SK-N-SH (cell line): ENCODE data around the gene IDH1. TPM values are rescaled to one million over a fixed set of nuclear protein-coding genes. Genes with fewer than 3 reads are reported as not detected.

Experiments
- CTCF ChIA-PET: fragments of 300-600, 350-600 bp; formaldehyde crosslinking; extraction: SDS; loops from one replicate; lab custom pipeline; 2021; lab: Yijun Ruan, JAX
- POLR2A ChIA-PET: fragments of 350-600 bp; sonication (Branson Sonifier 250); formaldehyde crosslinking; extraction: SDS; loops from one replicate; lab custom pipeline; 2020; ENCODE audit warnings: antibody characterized with exemption, inconsistent platforms; lab: Yijun Ruan, JAX
- DNase-seq: peaks from one replicate; pipeline ENCODE4 v3.0.0; 2012
- H2AFZ ChIP-seq: fragments of 200-600 bp; sonication (generic); 2 replicates; pipeline ENCODE4 v1.8.1; 2016; ENCODE audit warnings: antibody characterized with exemption, mild to moderate bottlenecking, low read depth
- H3F3A ChIP-seq: fragments of 200-600 bp; sonication (generic); replicated peaks from 2 replicates; pipeline ENCODE3; 2016; ENCODE audit warnings: antibody characterized with exemption, mild to moderate bottlenecking; ENCODE audit not compliant: insufficient read depth
- H3K27ac ChIP-seq, 2 experiments: fragments of 200-500 bp in 1 of 2; fragments of 200-600 bp in 1 of 2; sonication (Bioruptor generic) in 1 of 2; sonication (generic), shearing (Covaris generic) in 1 of 2; 2 replicates each; pipeline versions ENCODE4 v1.5.1 to v1.6.1; 2014 to 2016; ENCODE audit warnings: low read depth in 2 of 2, inconsistent platforms in 1 of 2, low read length in 1 of 2, mild to moderate bottlenecking in 1 of 2, mixed read lengths in 1 of 2
- H3K27me3 ChIP-seq: fragments of 200-600 bp; sonication (generic), shearing (Covaris generic); 2 replicates; pipeline ENCODE4 v1.6.1; 2016; ENCODE audit warnings: mixed run types; ENCODE audit not compliant: insufficient read depth
- H3K36me3 ChIP-seq, 2 experiments: fragments of 200-500 bp in 1 of 2; fragments of 200-600 bp in 1 of 2; sonication (Bioruptor generic) in 1 of 2; sonication (generic) in 1 of 2; replicated peaks in 1 of 2; 2 replicates each; pipeline versions ENCODE3 to v1.5.1; 2014 to 2016; ENCODE audit warnings: low read length in 1 of 2, mild to moderate bottlenecking in 1 of 2; ENCODE audit not compliant: insufficient read depth in 2 of 2, control insufficient read depth in 1 of 2
- H3K4me1 ChIP-seq, 2 experiments: fragments of 200-500 bp in 1 of 2; fragments of 200-600 bp in 1 of 2; sonication (Bioruptor generic) in 1 of 2; sonication (generic), shearing (Covaris generic) in 1 of 2; 2 replicates each; pipeline versions ENCODE4 v1.5.1 to v1.6.1; 2014 to 2016; ENCODE audit warnings: low read depth in 1 of 2, low read length in 1 of 2, mixed run types in 1 of 2; ENCODE audit not compliant: insufficient read depth in 2 of 2, control insufficient read depth in 1 of 2
- H3K4me2 ChIP-seq: fragments of 200-600 bp; sonication (generic), shearing (Covaris generic); 2 replicates; pipeline ENCODE4 v1.6.1; 2017; ENCODE audit warnings: mixed run types
- H3K4me3 ChIP-seq, 2 experiments: fragments of 200-500 bp in 1 of 2; fragments of 200-600 bp in 1 of 2; sonication (Bioruptor generic) in 1 of 2; sonication (generic), shearing (Covaris generic) in 1 of 2; 2 replicates each; pipeline versions ENCODE4 v1.5.1 to v1.8.1; 2014 to 2016; ENCODE audit warnings: low read depth in 2 of 2, inconsistent platforms in 1 of 2, low read length in 1 of 2, mild to moderate bottlenecking in 1 of 2, mixed read lengths in 1 of 2, moderate library complexity in 1 of 2
- H3K79me2 ChIP-seq: fragments of 200-600 bp; sonication (generic); 2 replicates; pipeline ENCODE4 v1.8.1; 2017; ENCODE audit warnings: mild to moderate bottlenecking; ENCODE audit not compliant: insufficient read depth
- H3K9ac ChIP-seq: fragments of 200-600 bp; sonication (generic); 2 replicates; pipeline ENCODE4 v1.6.1; 2017; ENCODE audit warnings: mixed run types
- H3K9me2 ChIP-seq: fragments of 200-600 bp; sonication (generic); 2 replicates; pipeline ENCODE4 v1.6.1; 2017; ENCODE audit warnings: mixed run types
- H3K9me3 ChIP-seq: fragments of 200-600 bp; sonication (generic); 2 replicates; pipeline ENCODE4 v1.6.1; 2017; ENCODE audit warnings: mixed run types, mild to moderate bottlenecking, moderate library complexity
- H4K20me1 ChIP-seq: fragments of 200-600 bp; sonication (generic); 2 replicates; pipeline ENCODE4 v1.6.1; 2017; ENCODE audit warnings: mild to moderate bottlenecking, mixed run types; ENCODE audit not compliant: insufficient read depth
- CHD2 ChIP-seq: fragments of 150-350 bp; IDR thresholded peaks from 2 replicates; pipeline ENCODE4 v1.6.1; 2018; ENCODE audit warnings: low read length; ENCODE audit not compliant: partially characterized antibody
- CTCF ChIP-seq: fragments of 200-600 bp; sonication (generic); IDR thresholded peaks from 2 replicates; pipeline ENCODE4 v1.6.1; 2017; ENCODE audit warnings: antibody characterized with exemption, mild to moderate bottlenecking, moderate library complexity
- ELF1 ChIP-seq: IDR thresholded peaks from 2 replicates; pipeline ENCODE4 v1.4.0; 2012
- EP300 ChIP-seq, 2 experiments: IDR thresholded peaks; 2 replicates each; pipeline versions ENCODE4 v1.4.0 to v1.6.1; 2012; ENCODE audit warnings: borderline replicate concordance in 1 of 2, low read depth in 1 of 2, low read length in 1 of 2
- FOXJ3 ChIP-seq: sonication (generic); formaldehyde crosslinking; IDR thresholded peaks from 2 replicates; pipeline ENCODE4 v1.5.1; 2020; ENCODE audit warnings: mild to moderate bottlenecking, missing genetic modification reagents
- GABPA ChIP-seq: IDR thresholded peaks from 2 replicates; pipeline ENCODE4 v1.4.0; 2012; ENCODE audit warnings: low read depth, mild to moderate bottlenecking
- MAX ChIP-seq: IDR thresholded peaks from 2 replicates; pipeline ENCODE4 v1.4.0; 2012; ENCODE audit warnings: low read depth
- MXI1 ChIP-seq: IDR thresholded peaks from 2 replicates; pipeline ENCODE4 v1.6.1; 2012; ENCODE audit warnings: mild to moderate bottlenecking, low read depth, low read length, improper control_type of control experiment
- NRF1 ChIP-seq: IDR thresholded peaks from 2 replicates; pipeline ENCODE4 v1.6.1; 2012; ENCODE audit warnings: low read depth, mild to moderate bottlenecking, low read length
- RAD21 ChIP-seq: IDR thresholded peaks from 2 replicates; pipeline ENCODE4 v1.6.1; 2012; ENCODE audit warnings: mild to moderate bottlenecking, low read length
- RCOR1 ChIP-seq: fragments of 150-350 bp; IDR thresholded peaks from 2 replicates; pipeline ENCODE4 v1.6.1; 2017; ENCODE audit warnings: antibody characterized with exemption, low read length
- RFX5 ChIP-seq: IDR thresholded peaks from 2 replicates; pipeline ENCODE4 v1.6.1; 2012; ENCODE audit warnings: mild to moderate bottlenecking, improper control_type of control experiment, low read length
- SIN3A ChIP-seq: IDR thresholded peaks from 2 replicates; pipeline ENCODE4 v1.6.1; 2012; ENCODE audit warnings: low read depth, mild to moderate bottlenecking, low read length, moderate library complexity, borderline replicate concordance
- TAF1 ChIP-seq: IDR thresholded peaks from 2 replicates; pipeline ENCODE4 v1.6.1; 2012; ENCODE audit warnings: low read depth, mild to moderate bottlenecking, low read length, moderate library complexity, borderline replicate concordance
- TCF12 ChIP-seq: IDR thresholded peaks from 2 replicates; pipeline ENCODE4 v1.4.0; 2012
- TEAD4 ChIP-seq: IDR thresholded peaks from 2 replicates; pipeline ENCODE4 v1.4.0; 2012; ENCODE audit warnings: mild to moderate bottlenecking, borderline replicate concordance; ENCODE audit not compliant: insufficient read depth
- USF1 ChIP-seq: IDR thresholded peaks from 2 replicates; pipeline ENCODE4 v1.4.0; 2012; ENCODE audit warnings: low read depth, borderline replicate concordance
- YY1 ChIP-seq: IDR thresholded peaks from 2 replicates; pipeline ENCODE4 v1.4.0; 2012; ENCODE audit warnings: low read depth, mild to moderate bottlenecking
- WGBS: methylation state at CpG from one replicate; pipeline ENCODE4 v1.1.6; 2017; ENCODE audit warnings: low lambda C conversion rate; 5-methylcytosine and 5-hydroxymethylcytosine counted together
- polyA plus RNA-seq, 3 experiments: library from polyadenylated mRNA; depleted of rRNA; stranded (reverse); fragments of >200 nt; gene quantifications; 2 replicates each; pipeline ENCODE4 v1.2.3, GENCODE V29; 2012
- TF ChIP-seq, protein P1 (sequence below): IDR thresholded peaks from 2 replicates; pipeline ENCODE4 v1.4.0; 2012; ENCODE audit warnings: low read depth, borderline replicate concordance

The IDH1 gene
- polyA plus RNA-seq, 1 of the 3 experiments (the other 2 are of a cell fraction) = 43.4 TPM

DNA sequence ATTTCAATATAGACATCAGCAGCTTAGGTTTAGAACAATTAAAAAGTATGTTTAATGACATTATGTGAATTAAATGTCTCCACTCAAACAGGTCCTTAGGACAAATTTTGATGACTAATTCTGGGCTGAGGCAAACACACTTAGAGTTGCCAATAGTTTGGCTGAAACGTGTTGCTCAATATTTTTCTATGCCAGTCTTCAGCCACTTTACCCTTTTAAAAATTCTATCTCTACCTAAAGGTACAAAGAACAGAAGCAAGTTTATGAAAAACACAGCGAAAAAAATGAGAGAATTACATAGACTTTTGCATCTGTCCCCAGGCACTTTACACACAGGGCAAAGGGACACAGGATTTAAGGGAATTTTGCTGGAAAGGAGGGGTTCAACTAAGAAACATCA lies 4.5 kb downstream of the IDH1 start:
- Histone ChIP-seq H3K4me1 (peaks cover 0 to 8% of the 10 kb centered on the region in 2 experiments; a peak in 2 of 4 replicates), H3K4me2 (no peak overlapping the region), H3K36me3 (peaks cover 48 to 69% of the 10 kb centered on the region in 2 experiments), H3K4me3 (no peak overlapping the region), H2AFZ (no peak overlapping the region), H3K27me3 (no peaks in the 10 kb centered on the region), H3K79me2 (peaks cover 10% of the 10 kb centered on the region; the same call in 1 of the 2 replicates), H3K9me2 (no peaks in the 10 kb centered on the region), H3F3A (peaks cover 3% of the 10 kb centered on the region), H3K9me3 (no peaks in the 10 kb centered on the region), H3K27ac (no peak overlapping the region), H4K20me1 (no peaks in the 10 kb centered on the region), H3K9ac (no peak overlapping the region)
- POLR2A ChIA-PET = no interaction called here
- WGBS = 80% methylated on average over 2 of the region's 2 CpGs
- DNase-seq = no peak
- CTCF ChIA-PET = no interaction called here
- TF ChIP-seq YY1 = no peak
- TF ChIP-seq RCOR1 = no peak
- no peak for TF ChIP-seq USF1
- no peak for TF ChIP-seq NRF1
- TF ChIP-seq ELF1 = no peak
- TF ChIP-seq RAD21 = no peak
- TF ChIP-seq MAX = no peak
- TF ChIP-seq FOXJ3 (CRISPR knock-in tag) = no peak
- no peak for TF ChIP-seq TAF1
- TF ChIP-seq TCF12 = no peak
- TF ChIP-seq RFX5 = no peak
- no peak for TF ChIP-seq SIN3A
- TF ChIP-seq CHD2 = no peak
- no peak for TF ChIP-seq CTCF

GRCh38 chr2:208249296-208249695 lies 5.6 kb downstream of the IDH1 start:
- ChIA-PET POLR2A (no interaction called here), CTCF (interaction anchor here (1.3 to 2.0 kb wide), 3 partner anchors 15 to 147 kb away, joined by 3 to 9 read pairs (median 4); no protein-coding TSS in a partner anchor)
- H3K9me3 ChIP-seq = no peaks in the 10 kb centered on the region
- TF ChIP-seq GABPA (no peak), TCF12 (no peak), TEAD4 (no peak), CTCF (no peak), NRF1 (no peak), MXI1 (no peak), ELF1 (no peak), EP300 (IDR thresholded peaks at IDR 0.05; ENCODE audit: borderline replicate concordance in 1 of 2, low read depth in 1 of 2, low read length in 1 of 2) (no peak)
- TF ChIP-seq, protein P1, sequence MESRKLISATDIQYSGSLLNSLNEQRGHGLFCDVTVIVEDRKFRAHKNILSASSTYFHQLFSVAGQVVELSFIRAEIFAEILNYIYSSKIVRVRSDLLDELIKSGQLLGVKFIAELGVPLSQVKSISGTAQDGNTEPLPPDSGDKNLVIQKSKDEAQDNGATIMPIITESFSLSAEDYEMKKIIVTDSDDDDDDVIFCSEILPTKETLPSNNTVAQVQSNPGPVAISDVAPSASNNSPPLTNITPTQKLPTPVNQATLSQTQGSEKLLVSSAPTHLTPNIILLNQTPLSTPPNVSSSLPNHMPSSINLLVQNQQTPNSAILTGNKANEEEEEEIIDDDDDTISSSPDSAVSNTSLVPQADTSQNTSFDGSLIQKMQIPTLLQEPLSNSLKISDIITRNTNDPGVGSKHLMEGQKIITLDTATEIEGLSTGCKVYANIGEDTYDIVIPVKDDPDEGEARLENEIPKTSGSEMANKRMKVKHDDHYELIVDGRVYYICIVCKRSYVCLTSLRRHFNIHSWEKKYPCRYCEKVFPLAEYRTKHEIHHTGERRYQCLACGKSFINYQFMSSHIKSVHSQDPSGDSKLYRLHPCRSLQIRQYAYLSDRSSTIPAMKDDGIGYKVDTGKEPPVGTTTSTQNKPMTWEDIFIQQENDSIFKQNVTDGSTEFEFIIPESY = no peak

More at GRCh38 chr2:208249296-208249695, 5.6 kb downstream of the IDH1 start:
- H3K4me1 ChIP-seq = peaks cover 0 to 8% of the 10 kb centered on the region in 2 experiments; a peak in 2 of 4 replicates
- peaks cover under 1% of the 10 kb centered on the region for H3F3A ChIP-seq
- DNase-seq = no peak
- H3K27me3 ChIP-seq = no peaks in the 10 kb centered on the region
- no peak overlapping the region for H3K4me2 ChIP-seq
- no peak overlapping the region for H2AFZ ChIP-seq
- WGBS = 97% methylated on average over 2 of the region's 2 CpGs
- no peaks in the 10 kb centered on the region for H3K9me2 ChIP-seq
- no peak overlapping the region for H3K27ac ChIP-seq
- H3K36me3 ChIP-seq = peaks cover 58 to 80% of the 10 kb centered on the region in 2 experiments
- no peak overlapping the region for H3K4me3 ChIP-seq
- H3K79me2 ChIP-seq = peaks cover 10% of the 10 kb centered on the region; the same call in 1 of the 2 replicates
- no peaks in the 10 kb centered on the region for H4K20me1 ChIP-seq
- no peak overlapping the region for H3K9ac ChIP-seq
